ELR (cell line): Measurements from ENCODE around the gene KIFAP3.
A peak's percentile ranks its signal among the peaks of the same experiment; 100 is the strongest.
"Not testable (repeated sequence)": the region's sequence is repeated elsewhere in the genome, so short reads cannot be mapped to it uniquely, and the experiment has no call there.

Experiments used
- DNase-seq: peaks from one replicate; pipeline ENCODE4 v3.0.0-alpha.2; 2015; ENCODE audit warnings: low read depth

The KIFAP3 gene

GRCh38 chr1:170063109-170063826 lies 11.2 kb downstream of the KIFAP3 start:
- peak; percentile 52 for DNase-seq

- not testable (repeated sequence) for DNase-seq
These were observed 12.8 kb downstream of the KIFAP3 start for GRCh38 chr1:170061676-170062075.

GRCh38 chr1:170060015-170060520 lies 14.4 kb downstream of the KIFAP3 start:
- not testable (repeated sequence) for DNase-seq

GRCh38 chr1:170049176-170049800 lies 25.2 kb downstream of the KIFAP3 start:
- DNase-seq, result no peak

GRCh38 chr1:170048515-170048914 lies 26.0 kb downstream of the KIFAP3 start:
- no peak for DNase-seq

- no peak for DNase-seq
These were observed 30.3 kb downstream of the KIFAP3 start for GRCh38 chr1:170044187-170044586.

GRCh38 chr1:170041423-170042192 lies 32.9 kb downstream of the KIFAP3 start:
- no peak for DNase-seq

GRCh38 chr1:170032531-170033280 lies 41.8 kb downstream of the KIFAP3 start:
- DNase-seq, result peak; percentile 53

GRCh38 chr1:170030212-170030611 lies 44.3 kb downstream of the KIFAP3 start:
- no peak for DNase-seq

GRCh38 chr1:170027760-170028159 lies 46.7 kb downstream of the KIFAP3 start:
- peak; percentile 6 for DNase-seq

- no peak for DNase-seq
These were observed 53.6 kb downstream of the KIFAP3 start for GRCh38 chr1:170020859-170021258.

GRCh38 chr1:170017478-170017877 lies 57.0 kb downstream of the KIFAP3 start:
- DNase-seq, result no peak

GRCh38 chr1:170012920-170013319 lies 61.6 kb downstream of the KIFAP3 start:
- no peak for DNase-seq

GRCh38 chr1:170010443-170010842 lies 64.1 kb downstream of the KIFAP3 start:
- peak; percentile 68 for DNase-seq

- DNase-seq, result no peak
These were observed 64.9 kb downstream of the KIFAP3 start for GRCh38 chr1:170009551-170009950.

- DNase-seq, result not testable (repeated sequence)
These were observed 65.8 kb downstream of the KIFAP3 start for GRCh38 chr1:170008745-170009144.

GRCh38 chr1:170003270-170003835 lies 71.1 kb downstream of the KIFAP3 start:
- not testable (repeated sequence) for DNase-seq

- no peak for DNase-seq
These were observed 73.2 kb downstream of the KIFAP3 start for GRCh38 chr1:170001266-170001665.

- no peak for DNase-seq
These were observed 74.7 kb downstream of the KIFAP3 start for GRCh38 chr1:169999761-170000160.

- DNase-seq, result peak; percentile 94
These were observed 75.2 kb downstream of the KIFAP3 start for GRCh38 chr1:169999331-169999741.

- DNase-seq, result no peak
These were observed 78.5 kb downstream of the KIFAP3 start for GRCh38 chr1:169995993-169996392.

GRCh38 chr1:169989246-169989645 lies 85.2 kb downstream of the KIFAP3 start:
- DNase-seq, result no peak
